ENCODE data around the gene TAOK1.
"Not testable (repeated sequence)": the region's sequence is repeated elsewhere in the genome, so short reads cannot be mapped to it uniquely, and the experiment has no call there.

Gene TAOK1

GRCh38 chr17:29555840-29556239 is 165.7 kb downstream of the TAOK1 start:
- no peak for FAIRE-seq

- FAIRE-seq = no peak
Observed at GRCh38 chr17:29557085-29557738, 167.0 kb downstream of the TAOK1 start.

GRCh38 chr17:29557739-29558116 is 167.6 kb downstream of the TAOK1 start:
- FAIRE-seq = no peak

GRCh38 chr17:29558139-29558538 is 168.0 kb downstream of the TAOK1 start:
- FAIRE-seq = not testable (repeated sequence)

GRCh38 chr17:29559640-29560039 is 169.5 kb downstream of the TAOK1 start:
- FAIRE-seq = no peak

GRCh38 chr17:29560316-29560715 is 170.2 kb downstream of the TAOK1 start:
- FAIRE-seq = no peak

- no peak for FAIRE-seq
Observed at GRCh38 chr17:29561554-29562517, 171.7 kb downstream of the TAOK1 start.

- no peak for FAIRE-seq
Observed at GRCh38 chr17:29562615-29563014, 172.5 kb downstream of the TAOK1 start.

GRCh38 chr17:29563816-29564215 is 173.7 kb downstream of the TAOK1 start:
- no peak for FAIRE-seq

- no peak for FAIRE-seq
Observed at GRCh38 chr17:29565643-29566472, 175.7 kb downstream of the TAOK1 start.

- FAIRE-seq = no peak
Observed at GRCh38 chr17:29566473-29567303, 176.5 kb downstream of the TAOK1 start, which contains the start of gene ABHD15. Gene ABHD15 (minus strand): TSS chr17:29567037. CDS start chr17:29566966, 71 bp downstream.

GRCh38 chr17:29567304-29567553 is 177.1 kb downstream of the TAOK1 start:
- FAIRE-seq = no peak

GRCh38 chr17:29567554-29568330 is 177.6 kb downstream of the TAOK1 start:
- FAIRE-seq = no peak

- no peak for FAIRE-seq
Observed at GRCh38 chr17:29568331-29569244, 178.4 kb downstream of the TAOK1 start, which contains the start of gene TP53I13. Gene TP53I13 (plus strand): TSS chr17:29568701. CDS start chr17:29568759, 58 bp downstream.

- FAIRE-seq = no peak
Observed at GRCh38 chr17:29569245-29569950, 179.2 kb downstream of the TAOK1 start.

GRCh38 chr17:29570521-29570920 is 180.4 kb downstream of the TAOK1 start:
- FAIRE-seq = no peak

GRCh38 chr17:29571486-29571882 is 181.3 kb downstream of the TAOK1 start:
- no peak for FAIRE-seq

GRCh38 chr17:29571883-29572681 is 181.9 kb downstream of the TAOK1 start:
- FAIRE-seq = no peak

All from colon (tissue), 2 donors.